Measurements from ENCODE around the gene RNF10.
"Not testable (repeated sequence)": the region's sequence is repeated elsewhere in the genome, so short reads cannot be mapped to it uniquely, and the experiment has no call there.

RNF10 gene

GRCh38 chr12:120534203-120534702, at the start of gene RNF10:
Gene RNF10 (plus strand): TSS chr12:120534356. CDS start chr12:120534812, 456 bp downstream.
- DNase-seq (ENCODE audit: low spot score), result peak; percentile 83

GRCh38 chr12:120485961-120486881, 47.9 kb upstream of the RNF10 start:
- no peak for DNase-seq (ENCODE audit: low spot score)

DNA sequence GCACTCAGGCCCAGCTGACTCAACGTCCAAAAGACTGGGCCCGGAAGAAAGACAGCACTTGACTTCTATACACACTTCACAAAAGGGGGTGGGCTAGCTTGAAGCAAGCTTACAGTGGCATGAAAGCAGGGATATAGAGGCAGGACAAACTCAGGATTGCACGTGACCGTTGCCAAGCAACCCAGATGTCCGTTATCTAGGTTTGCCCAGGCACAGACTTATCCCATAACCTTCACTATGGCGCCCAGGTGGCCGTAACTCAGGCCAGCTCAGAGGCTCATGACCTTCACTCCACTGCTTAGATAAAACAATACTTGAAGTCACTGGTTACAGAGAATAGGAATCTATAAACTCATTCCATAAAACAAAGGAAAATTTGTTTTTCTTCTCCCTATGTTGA, 46.6 kb upstream of the RNF10 start:
- DNase-seq (ENCODE audit: low spot score), result not testable (repeated sequence)

GRCh38 chr12:120488057-120488640, 46.0 kb upstream of the RNF10 start:
- DNase-seq (ENCODE audit: low spot score), result peak; percentile 44

DNA sequence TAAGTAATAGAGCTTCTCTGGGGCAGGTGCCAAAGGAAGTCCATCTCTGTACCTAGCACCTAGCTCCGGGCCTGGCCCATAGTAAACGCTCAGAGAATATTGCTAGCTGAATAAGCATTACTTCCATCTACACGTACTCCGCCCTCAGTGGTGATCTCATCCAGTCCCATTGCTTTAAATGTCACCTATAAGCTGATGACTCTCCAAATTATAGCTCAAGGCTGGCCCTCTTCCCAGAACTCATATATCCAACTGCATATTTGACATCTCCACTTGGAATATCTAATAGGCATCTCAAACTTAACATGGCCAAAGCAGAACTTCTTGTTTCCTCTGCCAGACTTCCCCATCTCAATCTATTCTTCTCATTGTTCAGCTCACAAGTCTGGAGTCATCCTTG, 45.1 kb upstream of the RNF10 start:
- no peak for DNase-seq (ENCODE audit: low spot score)

DNA sequence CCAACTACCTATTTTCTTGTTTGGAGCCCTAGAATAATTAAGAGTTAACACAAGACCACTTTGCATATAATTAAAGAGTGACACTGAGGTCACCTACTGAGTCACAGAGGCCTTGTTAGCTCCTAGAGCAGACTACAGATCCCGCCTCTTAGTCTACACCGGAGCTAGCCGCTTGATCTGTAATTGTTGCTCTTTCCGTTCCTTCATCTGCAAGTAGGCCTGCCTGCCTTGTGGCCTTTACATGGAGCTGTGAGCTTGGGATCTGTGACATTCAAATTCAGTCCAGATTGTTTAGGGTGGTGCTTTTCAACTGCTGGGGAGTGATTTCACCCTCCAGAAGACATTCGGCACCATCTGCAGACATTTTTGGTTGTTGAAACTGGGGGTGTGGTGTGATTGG, 43.8 kb upstream of the RNF10 start:
- DNase-seq (ENCODE audit: low spot score), result no peak

- no peak for DNase-seq (ENCODE audit: low spot score)
Observed at GRCh38 chr12:120490833-120491512, 43.2 kb upstream of the RNF10 start.

DNA sequence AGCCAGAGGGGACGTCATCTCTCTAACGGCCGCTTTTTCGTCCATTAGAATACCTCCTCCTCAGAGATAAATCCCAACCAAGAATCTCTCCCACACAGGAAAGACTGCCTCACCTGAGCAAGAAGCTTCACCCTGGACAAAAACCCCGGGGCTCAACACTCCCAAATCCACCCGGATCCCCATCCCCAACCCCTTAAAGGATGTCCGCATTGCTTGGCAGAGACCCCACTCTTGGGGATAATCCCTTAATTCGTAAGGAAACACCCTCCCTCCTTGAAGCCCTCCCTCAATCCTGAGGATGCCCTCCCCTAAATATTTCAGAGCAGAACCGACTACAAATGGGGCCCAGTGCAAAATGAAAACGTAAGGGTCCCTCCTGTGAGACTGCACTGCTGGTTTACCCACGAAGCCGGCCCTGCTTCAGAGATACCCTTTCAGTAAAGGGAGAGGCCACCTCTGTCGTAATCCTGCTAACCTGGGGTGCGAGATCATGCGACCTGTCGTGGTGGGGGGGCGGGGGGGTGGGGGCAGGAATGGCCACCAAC, 38.9 kb upstream of the RNF10 start:
- DNase-seq (ENCODE audit: low spot score), result no peak

- DNase-seq (ENCODE audit: low spot score), result peak; percentile 98
Observed at GRCh38 chr12:120495731-120496412, 38.3 kb upstream of the RNF10 start, which contains the start of gene DYNLL1. Gene DYNLL1 (plus strand): TSS chr12:120496113. CDS start chr12:120496422, 309 bp downstream.

DNA sequence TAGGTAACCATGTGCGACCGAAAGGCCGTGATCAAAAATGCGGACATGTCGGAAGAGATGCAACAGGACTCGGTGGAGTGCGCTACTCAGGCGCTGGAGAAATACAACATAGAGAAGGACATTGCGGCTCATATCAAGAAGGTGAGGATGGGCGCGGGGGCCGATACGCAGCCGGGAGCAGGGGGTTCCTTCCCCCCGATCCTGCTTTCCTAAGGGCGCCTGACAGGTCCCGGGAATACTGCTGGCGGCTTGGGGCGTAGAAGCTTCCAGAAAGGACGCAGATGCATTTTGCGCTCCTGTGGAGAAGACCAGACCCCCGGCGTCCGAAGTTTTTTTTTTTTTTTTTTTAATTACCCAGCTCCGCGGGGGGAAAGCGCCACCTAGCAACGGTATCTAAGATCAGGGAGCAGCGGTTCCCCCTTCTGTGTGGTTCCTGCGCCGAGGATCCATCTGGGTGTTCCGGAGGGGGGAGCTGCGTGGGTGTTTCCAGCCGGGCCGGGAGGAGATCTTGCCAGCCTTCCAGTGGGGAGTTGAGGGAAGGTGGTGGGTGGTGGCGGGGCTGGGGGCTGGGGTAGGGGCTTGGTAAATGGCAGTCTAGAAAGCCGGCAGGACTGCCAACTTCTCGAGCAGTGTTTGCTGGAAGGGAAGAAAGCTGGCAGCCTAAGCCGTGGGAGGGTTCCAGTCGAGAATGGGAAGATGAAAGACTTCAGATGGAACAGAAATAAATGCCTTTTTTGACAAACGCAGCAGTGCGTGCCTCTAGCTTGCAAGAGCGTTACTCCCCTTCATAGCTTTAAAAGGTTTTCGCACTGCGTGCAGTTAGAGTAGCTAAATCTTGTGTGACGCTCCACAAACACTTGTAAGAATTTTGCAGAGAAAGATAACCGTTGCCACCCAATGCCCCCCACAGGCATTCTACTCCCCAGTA, 37.5 kb upstream of the RNF10 start:
- peak; percentile 92 for DNase-seq (ENCODE audit: low spot score)

GRCh38 chr12:120497524-120498150, 36.5 kb upstream of the RNF10 start:
- no peak for DNase-seq (ENCODE audit: low spot score)

DNA sequence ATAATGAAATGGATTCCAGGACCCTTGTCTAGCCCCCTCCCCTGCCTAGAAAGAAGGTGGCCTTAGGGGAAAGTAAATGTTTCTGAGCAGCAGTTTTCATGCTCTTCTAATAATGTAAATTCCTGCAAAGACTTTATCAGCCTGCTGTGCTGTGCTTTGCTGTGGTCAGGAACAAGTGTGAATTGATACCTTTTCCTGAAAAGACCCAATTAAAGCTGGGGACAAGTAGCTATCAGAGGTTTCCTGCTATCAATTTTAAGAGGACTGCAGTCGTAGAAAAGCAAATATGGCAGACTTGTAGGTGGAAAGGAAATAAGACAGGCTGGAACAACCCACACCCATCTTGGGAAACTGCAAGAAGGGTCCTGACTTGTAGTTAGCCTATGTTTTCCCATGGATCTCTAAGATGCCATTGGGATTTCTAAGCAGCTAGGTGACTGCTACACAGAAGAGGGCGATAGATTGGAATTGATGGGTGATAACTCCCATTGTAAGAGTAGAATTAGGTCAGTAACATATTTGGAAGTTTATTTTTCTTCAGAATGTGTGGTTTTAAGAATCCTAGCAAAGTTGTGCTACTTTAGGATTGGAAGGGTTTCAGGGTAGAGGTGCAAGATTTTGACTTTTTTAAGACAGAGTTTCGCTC, 35.2 kb upstream of the RNF10 start:
- DNase-seq (ENCODE audit: low spot score), result no peak

GRCh38 chr12:120500581-120500980, 33.6 kb upstream of the RNF10 start:
- DNase-seq (ENCODE audit: low spot score), result no peak

GRCh38 chr12:120504587-120504986, 29.6 kb upstream of the RNF10 start:
- DNase-seq (ENCODE audit: low spot score), result no peak

- DNase-seq (ENCODE audit: low spot score), result no peak
Observed at GRCh38 chr12:120508537-120508936, 25.6 kb upstream of the RNF10 start.

DNA sequence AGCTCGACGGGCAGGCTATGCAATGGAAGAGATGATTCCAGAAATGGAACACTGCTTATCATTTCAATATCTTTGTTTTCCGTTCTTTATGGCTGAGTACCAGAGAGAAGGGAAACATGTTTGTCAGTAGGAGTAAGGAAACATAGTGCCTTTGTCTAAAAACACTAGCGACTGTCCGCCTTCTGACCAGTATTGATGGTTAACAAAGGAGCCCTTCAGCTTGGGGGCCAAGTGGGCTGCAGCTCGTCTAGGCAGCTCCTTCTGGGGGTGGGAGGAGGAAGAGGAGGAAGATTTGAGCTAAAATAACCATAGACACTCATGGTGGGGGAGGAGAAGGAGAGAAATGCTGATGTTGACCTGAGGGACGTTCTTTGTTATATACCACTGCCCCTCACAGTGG, 20.2 kb upstream of the RNF10 start:
- peak; percentile 89 for DNase-seq (ENCODE audit: low spot score)

DNA sequence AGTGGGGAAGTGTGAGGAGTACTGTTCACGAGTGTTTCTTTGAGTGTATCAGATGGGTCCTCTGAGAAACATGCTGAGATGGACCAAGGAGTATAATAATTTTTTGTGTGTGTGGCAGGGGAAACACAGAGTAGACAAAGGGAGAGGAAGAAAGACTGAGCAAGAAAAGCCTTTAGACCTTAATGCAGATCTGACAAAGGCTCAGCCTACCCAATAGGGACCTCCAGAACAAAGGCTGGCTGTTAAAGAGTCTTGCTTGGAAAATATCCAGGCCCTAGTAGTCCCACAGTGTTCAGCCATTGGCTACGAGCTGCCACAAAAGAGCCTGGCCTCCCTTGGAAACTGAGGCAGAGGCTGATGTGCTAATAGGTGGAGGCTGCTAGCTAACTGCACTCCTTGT, 18.7 kb upstream of the RNF10 start:
- peak; percentile 55 for DNase-seq (ENCODE audit: low spot score)

- not testable (repeated sequence) for DNase-seq (ENCODE audit: low spot score)
Observed at GRCh38 chr12:120519324-120519723, 14.8 kb upstream of the RNF10 start.

DNA sequence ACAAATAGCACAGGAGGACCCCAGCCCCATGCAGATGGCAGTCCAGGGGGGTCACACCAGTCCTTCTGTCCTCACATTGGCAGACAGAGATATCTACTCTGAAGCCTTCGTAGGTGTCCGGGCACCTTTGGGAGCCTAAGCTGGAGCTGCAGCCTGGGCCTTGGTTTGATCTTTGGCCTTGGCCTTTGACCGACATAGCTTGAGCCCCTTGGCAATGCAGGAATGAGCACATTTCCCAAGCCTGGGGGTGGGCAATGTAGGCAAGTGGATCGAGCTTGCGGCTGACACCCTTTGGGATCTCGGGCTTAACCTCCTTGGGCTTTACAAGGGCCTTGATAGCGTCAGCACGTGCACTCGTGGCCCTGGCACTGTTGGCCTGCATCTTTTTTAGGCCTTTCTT, 11.6 kb upstream of the RNF10 start:
- DNase-seq (ENCODE audit: low spot score), result no peak
